OCI-LY7 (cell line): ENCODE results near the gene CKAP4. TPM values are rescaled to one million over a fixed set of nuclear protein-coding genes. Genes with fewer than 3 reads are reported as not detected.
"Not testable (repeated sequence)": the region's sequence is repeated elsewhere in the genome, so short reads cannot be mapped to it uniquely, and the experiment has no call there.

Experiments used
- BruUV-seq: library from RNA; stranded (reverse); fragments of 400-500 nt; replicated peaks from 2 replicates; lab custom pipeline; 2021; lab: Mats Ljungman, UMichigan
- CTCF ChIA-PET: fragments of 300-600 bp; sonication (Branson Sonifier 250); formaldehyde crosslinking; loops from one replicate; lab custom pipeline; 2022; ENCODE audit warnings: antibody characterized with exemption; ENCODE audit not compliant: unreplicated experiment; lab: Charles Lee
- POLR2A ChIA-PET: fragments of 300-600 bp; sonication (Branson Sonifier 250); formaldehyde crosslinking; loops from one replicate; lab custom pipeline; 2022; ENCODE audit warnings: antibody characterized with exemption; lab: Charles Lee
- DNase-seq: peaks from one replicate; pipeline ENCODE4 v3.0.0-alpha.2; 2015; ENCODE audit warnings: low spot score
- H2AFZ ChIP-seq: fragments of 200-600 bp; sonication (generic), shearing (Covaris generic); 2 replicates; pipeline ENCODE4 v1.6.1; 2014; ENCODE audit warnings: mild to moderate bottlenecking, antibody characterized with exemption, low read length, moderate library complexity
- H3K27ac ChIP-seq: fragments of 200-600 bp; sonication (generic); 2 replicates; pipeline ENCODE4 v1.5.1; 2014; ENCODE audit warnings: mixed run types, low read depth, mild to moderate bottlenecking, moderate library complexity, low read length, inconsistent platforms; ENCODE audit not compliant: poor library complexity, severe bottlenecking
- H3K36me3 ChIP-seq: fragments of 200-600 bp; sonication (generic); 2 replicates; pipeline ENCODE4 v1.6.1; 2014; ENCODE audit warnings: mild to moderate bottlenecking, antibody characterized with exemption, low read length, moderate library complexity, mixed read lengths; ENCODE audit not compliant: insufficient read depth
- H3K4me1 ChIP-seq: fragments of 200-600 bp; sonication (generic); 2 replicates; pipeline ENCODE4 v1.5.1; 2014; ENCODE audit warnings: mild to moderate bottlenecking, low read length; ENCODE audit not compliant: insufficient read depth, poor library complexity, severe bottlenecking
- H3K4me2 ChIP-seq: fragments of 200-600 bp; sonication (generic); 2 replicates; pipeline ENCODE4 v1.6.1; 2014; ENCODE audit warnings: mild to moderate bottlenecking, low read length
- H3K4me3 ChIP-seq: fragments of 200-600 bp; sonication (generic); 2 replicates; pipeline ENCODE4 v1.5.1; 2014; ENCODE audit warnings: mild to moderate bottlenecking, low read depth, low read length; ENCODE audit not compliant: poor library complexity, severe bottlenecking
- H3K79me2 ChIP-seq: fragments of 200-600 bp; sonication (generic); 2 replicates; pipeline ENCODE4 v1.6.1; 2016; ENCODE audit warnings: low read depth, mild to moderate bottlenecking, low read length, moderate library complexity, mixed read lengths; ENCODE audit not compliant: insufficient read depth
- H3K9me2 ChIP-seq: fragments of 200-600 bp; sonication (generic); 2 replicates; pipeline ENCODE4 v1.6.1; 2016; ENCODE audit warnings: mild to moderate bottlenecking, low read length, mixed read lengths; ENCODE audit not compliant: insufficient read depth
- H3K9me3 ChIP-seq: fragments of 200-600 bp; sonication (generic); 2 replicates; pipeline ENCODE4 v1.6.1; 2014; ENCODE audit warnings: mild to moderate bottlenecking, mixed run types, low read length, mixed read lengths
- H4K20me1 ChIP-seq: fragments of 200-600 bp; sonication (generic); 2 replicates; pipeline ENCODE4 v1.6.1; 2014; ENCODE audit warnings: mild to moderate bottlenecking, antibody characterized with exemption, low read length, moderate library complexity, mixed read lengths; ENCODE audit not compliant: insufficient read depth
- EZH2phosphoT487 ChIP-seq: fragments of 200-600 bp; sonication (generic); IDR thresholded peaks from 2 replicates; pipeline ENCODE4 v1.6.1; 2018; ENCODE audit warnings: low read depth, borderline replicate concordance, mild to moderate bottlenecking, mixed run types, antibody characterized with exemption, low read length, moderate library complexity, mixed read lengths
- intact Hi-C: fragments of 100-400 bp; cut with micrococcal nuclease; formaldehyde crosslinking; loops from one replicate; pipeline ENCODE4 v1.10.0; 2022; ENCODE audit not compliant: unreplicated experiment
- total RNA-seq, 2 experiments: library from RNA; depleted of rRNA in 1 of 2; stranded (reverse); fragments of >200 nt in 1 of 2; shearing (Covaris generic) in 1 of 2; gene quantifications; 2 replicates each; pipeline ENCODE4 v1.2.3, GENCODE V29; 2014 to 2022
- TF ChIP-seq, protein P1 (sequence below): fragments of 200-600 bp; sonication (generic); conservative IDR thresholded peaks from 2 replicates; pipeline ENCODE4 v1.5.1; 2014; ENCODE audit warnings: mild to moderate bottlenecking, antibody characterized with exemption, low read length, moderate library complexity, mixed read lengths

Gene CKAP4
- total RNA-seq, 2 experiments from 2014 or later, result 17.5 to 40.5 TPM

DNA sequence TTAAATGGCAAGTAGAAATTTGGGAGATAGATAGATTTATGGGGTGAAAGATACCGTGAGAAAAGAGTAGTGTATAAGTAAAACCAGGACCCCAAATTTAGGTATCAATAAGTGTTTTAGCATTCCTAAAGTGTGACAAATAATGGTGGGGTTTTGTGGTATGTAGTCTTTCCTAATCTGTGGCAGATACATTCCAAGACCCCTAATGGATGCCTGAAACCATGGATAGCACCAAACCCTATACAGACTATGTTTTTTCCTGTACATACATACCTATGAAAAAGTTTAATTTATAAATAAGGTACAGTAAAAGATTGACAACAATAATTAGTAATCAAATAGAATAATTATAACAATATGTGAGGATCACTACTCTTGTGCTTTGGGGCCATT, 40.3 kb upstream of the CKAP4 start:
- TF ChIP-seq, protein P1, sequence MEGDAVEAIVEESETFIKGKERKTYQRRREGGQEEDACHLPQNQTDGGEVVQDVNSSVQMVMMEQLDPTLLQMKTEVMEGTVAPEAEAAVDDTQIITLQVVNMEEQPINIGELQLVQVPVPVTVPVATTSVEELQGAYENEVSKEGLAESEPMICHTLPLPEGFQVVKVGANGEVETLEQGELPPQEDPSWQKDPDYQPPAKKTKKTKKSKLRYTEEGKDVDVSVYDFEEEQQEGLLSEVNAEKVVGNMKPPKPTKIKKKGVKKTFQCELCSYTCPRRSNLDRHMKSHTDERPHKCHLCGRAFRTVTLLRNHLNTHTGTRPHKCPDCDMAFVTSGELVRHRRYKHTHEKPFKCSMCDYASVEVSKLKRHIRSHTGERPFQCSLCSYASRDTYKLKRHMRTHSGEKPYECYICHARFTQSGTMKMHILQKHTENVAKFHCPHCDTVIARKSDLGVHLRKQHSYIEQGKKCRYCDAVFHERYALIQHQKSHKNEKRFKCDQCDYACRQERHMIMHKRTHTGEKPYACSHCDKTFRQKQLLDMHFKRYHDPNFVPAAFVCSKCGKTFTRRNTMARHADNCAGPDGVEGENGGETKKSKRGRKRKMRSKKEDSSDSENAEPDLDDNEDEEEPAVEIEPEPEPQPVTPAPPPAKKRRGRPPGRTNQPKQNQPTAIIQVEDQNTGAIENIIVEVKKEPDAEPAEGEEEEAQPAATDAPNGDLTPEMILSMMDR, result no peak
- TF ChIP-seq EZH2phosphoT487, result no peak
- Histone ChIP-seq H3K27ac (no peak overlapping the region), H3K36me3 (no peaks in the 10 kb centered on the region), H2AFZ (no peak overlapping the region), H3K9me2 (no peaks in the 10 kb centered on the region), H3K79me2 (no peaks in the 10 kb centered on the region), H3K4me1 (peaks cover 18% of the 10 kb centered on the region), H3K4me3 (no peak overlapping the region), H4K20me1 (no peaks in the 10 kb centered on the region), H3K4me2 (no peak overlapping the region), H3K9me3 (no peaks in the 10 kb centered on the region)
- CTCF ChIA-PET, result no interaction called here
- POLR2A ChIA-PET, result no interaction called here
- intact Hi-C loops, result no loop called here
- DNase-seq, result no peak
- no TSS peak for BruUV-seq

DNA sequence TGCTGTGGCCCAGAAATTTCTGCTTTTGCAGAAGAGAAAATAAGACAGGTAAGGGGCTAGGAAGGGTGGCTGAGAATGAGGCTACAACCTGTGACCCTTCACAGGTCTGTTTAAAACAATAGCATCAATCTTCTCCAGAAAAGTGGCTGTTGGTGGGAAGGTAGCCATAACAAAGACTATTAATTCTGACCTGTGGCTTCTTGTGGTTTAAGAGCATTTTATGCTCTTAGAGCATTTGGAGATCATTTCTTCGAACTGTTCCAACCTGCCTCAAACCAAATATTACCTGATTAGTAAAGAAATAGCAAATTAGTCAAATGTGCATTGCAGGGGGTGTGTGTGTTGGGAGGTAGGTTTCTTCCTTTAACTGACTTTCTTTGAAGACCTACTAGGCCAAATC, 39.5 kb upstream of the CKAP4 start:
- DNase-seq, result no peak
- no peak overlapping the region for H3K4me3 ChIP-seq
- H3K27ac ChIP-seq, result no peak overlapping the region
- H3K9me2 ChIP-seq, result no peaks in the 10 kb centered on the region
- TF ChIP-seq, protein P1, result no peak
- TF ChIP-seq EZH2phosphoT487, result no peak
- H3K4me1 ChIP-seq, result peaks cover 11% of the 10 kb centered on the region
- no peak overlapping the region for H2AFZ ChIP-seq
- H4K20me1 ChIP-seq, result no peaks in the 10 kb centered on the region
- H3K4me2 ChIP-seq, result no peak overlapping the region
- ChIA-PET POLR2A (no interaction called here), CTCF (no interaction called here)
- no peaks in the 10 kb centered on the region for H3K79me2 ChIP-seq
- no TSS peak for BruUV-seq
- H3K36me3 ChIP-seq, result no peaks in the 10 kb centered on the region
- no peaks in the 10 kb centered on the region for H3K9me3 ChIP-seq
- intact Hi-C loops, result no loop called here

DNA sequence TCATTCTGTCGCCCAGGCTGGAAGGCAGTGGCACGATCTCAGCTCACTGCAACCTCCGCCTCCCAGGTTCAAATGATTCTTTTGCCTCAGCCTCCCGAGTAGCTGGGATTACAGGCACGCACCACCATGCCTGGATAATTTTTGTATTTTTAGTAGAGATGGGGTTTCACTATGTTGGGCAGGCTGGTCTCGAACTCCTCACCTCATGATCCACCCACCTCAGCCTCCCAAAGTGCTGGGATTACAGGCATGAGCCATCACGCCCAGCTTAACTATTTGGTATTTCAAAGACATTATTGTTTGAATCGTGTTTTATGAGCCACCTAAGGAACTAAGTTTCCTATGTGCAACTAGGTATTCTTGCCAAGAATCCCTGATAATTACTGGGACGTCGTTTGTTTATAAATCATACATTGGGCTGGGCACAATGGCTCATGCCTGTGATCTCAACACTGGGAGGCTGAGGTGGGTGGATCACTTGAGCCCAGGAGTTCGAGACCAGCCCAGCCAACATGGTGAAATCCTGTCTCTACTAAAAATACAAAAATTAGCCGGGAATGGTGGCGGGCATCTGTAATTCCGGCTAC, 38.8 kb upstream of the CKAP4 start:
- H3K79me2 ChIP-seq, H3K4me3 ChIP-seq, CTCF ChIA-PET, BruUV-seq, H3K4me1 ChIP-seq, intact Hi-C loops, H3K36me3 ChIP-seq, H3K27ac ChIP-seq, H3K4me2 ChIP-seq, H4K20me1 ChIP-seq, H3K9me3 ChIP-seq, H2AFZ ChIP-seq, H3K9me2 ChIP-seq, DNase-seq: not testable (repeated sequence)
- POLR2A ChIA-PET, result interaction anchor here (1.0 to 1.6 kb wide), 2 partner anchors 15 to 60 kb away, joined by 3 to 6 read pairs; no protein-coding TSS in a partner anchor
